ENCODE results near the gene TFB1M. TPM values are rescaled to one million over a fixed set of nuclear protein-coding genes. Genes with fewer than 3 reads are reported as not detected.
"Not testable (repeated sequence)": the region's sequence is repeated elsewhere in the genome, so short reads cannot be mapped to it uniquely, and the experiment has no call there.

Gene TFB1M
- total RNA-seq, 1 donor from 2014 or later: 25.4 TPM

- Mint-ChIP-seq H3K9me3 (peaks cover 3% of the 10 kb centered on the region), H3K4me3 (no peak overlapping the region), H3K27ac (no peak overlapping the region), H3K36me3 (no peaks in the 10 kb centered on the region), H3K27me3 (no peaks in the 10 kb centered on the region), H3K4me1 (ENCODE audit: unreplicated experiment) (peaks cover 5% of the 10 kb centered on the region)
- no peak for DNase-seq (ENCODE audit: extremely low spot score, unreplicated experiment)
- no peak for TF ChIP-seq CTCF (conservative IDR thresholded peaks at IDR 0.05)
Measured at GRCh38 chr6:155222506-155222905, 91.8 kb downstream of the TFB1M start.

GRCh38 chr6:155221086-155221485 is 93.2 kb downstream of the TFB1M start:
- H3K4me3 Mint-ChIP-seq: no peak overlapping the region
- no peaks in the 10 kb centered on the region for H3K36me3 Mint-ChIP-seq
- DNase-seq (ENCODE audit: extremely low spot score, unreplicated experiment): no peak
- TF ChIP-seq CTCF (conservative IDR thresholded peaks at IDR 0.05): no peak
- no peak overlapping the region for H3K27ac Mint-ChIP-seq
- peaks cover 6% of the 10 kb centered on the region for H3K27me3 Mint-ChIP-seq
- H3K9me3 Mint-ChIP-seq: no peaks in the 10 kb centered on the region
- H3K4me1 Mint-ChIP-seq (ENCODE audit: unreplicated experiment): peaks cover 13% of the 10 kb centered on the region

- no peak for TF ChIP-seq CTCF (conservative IDR thresholded peaks at IDR 0.05)
- H3K36me3 Mint-ChIP-seq: no peaks in the 10 kb centered on the region
- H3K4me3 Mint-ChIP-seq: no peak overlapping the region
Measured at GRCh38 chr6:155219858-155220301, 94.4 kb downstream of the TFB1M start.

GRCh38 chr6:155219299-155219698 is 95.0 kb downstream of the TFB1M start:
- peaks cover 10% of the 10 kb centered on the region for H3K4me1 Mint-ChIP-seq (ENCODE audit: unreplicated experiment)
- H3K27ac Mint-ChIP-seq: no peak overlapping the region
- no peak for TF ChIP-seq CTCF (conservative IDR thresholded peaks at IDR 0.05)
- H3K36me3 Mint-ChIP-seq: no peaks in the 10 kb centered on the region
- no peak for DNase-seq (ENCODE audit: extremely low spot score, unreplicated experiment)
- H3K4me3 Mint-ChIP-seq: no peak overlapping the region
- H3K9me3 Mint-ChIP-seq: no peaks in the 10 kb centered on the region
- peaks cover 6% of the 10 kb centered on the region for H3K27me3 Mint-ChIP-seq

More at GRCh38 chr6:155219858-155220301, 94.4 kb downstream of the TFB1M start:
- no peak for DNase-seq (ENCODE audit: extremely low spot score, unreplicated experiment)
- peaks cover 13% of the 10 kb centered on the region for H3K4me1 Mint-ChIP-seq (ENCODE audit: unreplicated experiment)
- no peaks in the 10 kb centered on the region for H3K9me3 Mint-ChIP-seq
- H3K27me3 Mint-ChIP-seq: peaks cover 6% of the 10 kb centered on the region
- H3K27ac Mint-ChIP-seq: no peak overlapping the region

GRCh38 chr6:155218711-155219110 is 95.6 kb downstream of the TFB1M start:
- not testable (repeated sequence) for H3K27ac Mint-ChIP-seq; DNase-seq (ENCODE audit: extremely low spot score, unreplicated experiment); H3K4me1 Mint-ChIP-seq (ENCODE audit: unreplicated experiment); H3K27me3 Mint-ChIP-seq; H3K4me3 Mint-ChIP-seq; H3K9me3 Mint-ChIP-seq; H3K36me3 Mint-ChIP-seq

- peaks cover 6% of the 10 kb centered on the region for H3K27me3 Mint-ChIP-seq
- H3K36me3 Mint-ChIP-seq: peaks cover 6% of the 10 kb centered on the region
- peaks cover 8% of the 10 kb centered on the region for H3K4me1 Mint-ChIP-seq (ENCODE audit: unreplicated experiment)
- TF ChIP-seq CTCF (conservative IDR thresholded peaks at IDR 0.05): no peak
- no peak overlapping the region for H3K4me3 Mint-ChIP-seq
- no peaks in the 10 kb centered on the region for H3K9me3 Mint-ChIP-seq
- no peak overlapping the region for H3K27ac Mint-ChIP-seq
- DNase-seq (ENCODE audit: extremely low spot score, unreplicated experiment): no peak
Measured at GRCh38 chr6:155216312-155217046, 97.8 kb downstream of the TFB1M start.

Data from type B pancreatic cell (in vitro differentiated cells).